Spleen (tissue), 11 donors: ENCODE results near the gene ZNF311. TPM values are rescaled to one million over a fixed set of nuclear protein-coding genes. Genes with fewer than 3 reads are reported as not detected.
"Not testable (repeated sequence)": the region's sequence is repeated elsewhere in the genome, so short reads cannot be mapped to it uniquely, and the experiment has no call there.

ENCODE experiments used
- DNase-seq: peaks from one replicate; pipeline ENCODE4 v3.0.0-alpha.2; 2020
- H3K27ac ChIP-seq, 8 donors: fragments of 200-600 bp; sonication (generic) in 7 of 8; 1 replicate in 4 of 8; 2 replicates in 4 of 8; pipeline versions ENCODE4 v1.5.0 to v1.8.0; 2016 to 2021; ENCODE audit warnings: inconsistent platforms in 4 of 8, mild to moderate bottlenecking in 4 of 8, moderate library complexity in 1 of 8
- H3K27me3 ChIP-seq, 7 donors: fragments of 200-600 bp; sonication (generic) in 6 of 7; replicated peaks in 1 of 7; 1 replicate in 4 of 7; 2 replicates in 3 of 7; pipeline versions ENCODE4 v1.5.0 to v1.8.0; 2016 to 2021; ENCODE audit warnings: inconsistent platforms in 3 of 7, mild to moderate bottlenecking in 1 of 7
- H3K36me3 ChIP-seq, 6 donors: fragments of 200-600 bp; sonication (generic) in 5 of 6; 1 replicate in 4 of 6; 2 replicates in 2 of 6; pipeline versions ENCODE4 v1.5.0 to v1.8.0; 2016 to 2021; ENCODE audit warnings: inconsistent platforms in 2 of 6
- H3K4me1 ChIP-seq, 6 donors: fragments of 200-600 bp; sonication (generic) in 5 of 6; 1 replicate in 3 of 6; 2 replicates in 3 of 6; pipeline versions ENCODE4 v1.5.0 to v1.8.0; 2016 to 2021; ENCODE audit warnings: inconsistent platforms in 3 of 6
- H3K4me3 ChIP-seq, 8 donors: fragments of 200-600 bp; sonication (generic) in 7 of 8; 1 replicate in 4 of 8; 2 replicates in 4 of 8; pipeline versions ENCODE4 v1.5.0 to v1.8.0; 2016 to 2021; ENCODE audit warnings: inconsistent platforms in 4 of 8, mild to moderate bottlenecking in 4 of 8, moderate library complexity in 2 of 8
- H3K9me3 ChIP-seq, 8 donors: fragments of 200-600 bp; sonication (generic) in 7 of 8; 1 replicate in 4 of 8; 2 replicates in 4 of 8; pipeline versions ENCODE4 v1.5.0 to v1.8.0; 2016 to 2021; ENCODE audit warnings: inconsistent platforms in 4 of 8
- POLR2A ChIP-seq, 3 donors: fragments of 450-650 bp; IDR thresholded peaks; one replicate each; pipeline ENCODE4 v1.5.1; 2017; ENCODE audit warnings: antibody characterized with exemption in 3 of 3, mild to moderate bottlenecking in 1 of 3
- POLR2AphosphoS5 ChIP-seq, 3 donors: sonication (generic); formaldehyde crosslinking; IDR thresholded peaks; one replicate each; pipeline ENCODE4 v1.5.1; 2017; ENCODE audit warnings: antibody characterized with exemption in 3 of 3
- WGBS, 5 donors: extraction: QIAGEN DNeasy Blood & Tissue Kit in 3 of 5; methylation state at CpG; one replicate each; pipeline versions ENCODE4 v1.1.5 to v1.1.7; 2013 to 2018; 5-methylcytosine and 5-hydroxymethylcytosine counted together
- intact Hi-C: fragments of 100-400 bp; cut with DNase I; formaldehyde crosslinking; loops from one replicate; pipeline ENCODE4 v1.15.0; 2023; ENCODE audit warnings: low total_unique reads
- polyA plus RNA-seq, 3 donors: library from polyadenylated mRNA; stranded (reverse); fragments of 200-250 nt; gene quantifications; one replicate each; pipeline ENCODE4 v1.2.1, GENCODE V29; 2013
- total RNA-seq, 7 donors: library from RNA; depleted of rRNA in 3 of 7; stranded (reverse); fragments of >200 nt in 3 of 7; fragmentation: NEBNext Ultra II Directional in 4 of 7; extraction: Animal tissue kit (Norgen Biotek cat#: 25700) in 4 of 7; gene quantifications; one replicate each; pipeline versions ENCODE4 v1.1.0 to v1.2.1, GENCODE V29; 2016 to 2021
- TF ChIP-seq, protein P1 (sequence below), 11 experiments: fragments of 200-600 bp in 7 of 11; fragments of 450-650 bp in 4 of 11; sonication (generic) in 4 of 11; IDR thresholded peaks in 8 of 11; conservative IDR thresholded peaks in 3 of 11; 1 replicate in 7 of 11; 2 replicates in 4 of 11; pipeline versions ENCODE4 v1.4.0 to v1.8.0; 2016 to 2021; ENCODE audit warnings: antibody characterized with exemption in 11 of 11, inconsistent platforms in 4 of 11, mild to moderate bottlenecking in 1 of 11
- donor health status: healthy with polysubstance abuse.
- donor health status: DM: no; HTN: no; CAD: no; lungs with moderate emphysema.
- donor health status: DM: no; HTN: no; CAD: no.
- donor health status: Bipolar disorder and iron deficiency.
- donor health status: healthy.
- donor health status: DM: no; HTN: no; CAD: no.
- donor health status: DM: yes; HTN: yes; CAD: no.

ZNF311 gene
- total and polyA plus RNA-seq, 10 donors: 0.36 to 2.4 (median 0.86) TPM

DNA sequence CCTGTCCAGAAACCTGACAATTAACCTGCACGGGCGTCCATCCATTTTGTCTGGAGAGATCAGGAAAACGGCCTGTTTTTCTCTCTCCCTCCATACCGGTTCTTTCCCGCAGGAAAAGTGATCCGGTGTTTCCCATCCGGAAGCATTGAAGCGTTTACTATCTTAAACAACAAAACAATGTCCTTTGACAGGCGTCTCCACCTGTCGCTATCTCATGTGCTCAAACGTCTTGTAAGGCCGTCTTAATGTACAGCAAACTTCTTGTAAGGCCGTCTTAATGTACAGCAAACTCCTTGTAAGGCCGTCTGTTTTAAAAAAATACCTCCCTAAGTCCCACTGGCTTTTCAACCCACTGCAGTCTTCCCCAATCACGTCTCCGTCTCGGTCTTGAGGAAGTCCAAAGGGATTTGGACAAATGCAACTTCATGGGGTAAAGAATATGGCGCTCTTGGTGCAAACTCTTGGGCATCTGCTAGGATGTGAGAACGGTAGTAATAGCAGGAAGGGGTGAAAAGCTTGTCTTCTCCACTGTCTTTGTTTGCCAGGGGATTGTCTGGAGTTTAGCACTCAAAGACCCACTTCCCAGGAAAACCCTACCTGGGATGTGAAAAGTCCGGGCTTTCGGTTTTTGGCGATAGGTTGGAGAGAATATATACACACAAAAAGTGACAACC, 51.4 kb downstream of the ZNF311 start:
- H3K9me3 ChIP-seq: no peaks in the 10 kb centered on the region
- WGBS, 5 donors: 4 to 10% (median 8%) methylated on average over 22 of the region's 22 CpGs
- intact Hi-C loops: no loop called here
- H3K36me3 ChIP-seq: no peaks in the 10 kb centered on the region
- TF ChIP-seq POLR2AphosphoS5 (IDR thresholded peaks at IDR 0.05) (no peak), POLR2A (IDR thresholded peaks at IDR 0.05) (no peak)
- TF ChIP-seq, protein P1, sequence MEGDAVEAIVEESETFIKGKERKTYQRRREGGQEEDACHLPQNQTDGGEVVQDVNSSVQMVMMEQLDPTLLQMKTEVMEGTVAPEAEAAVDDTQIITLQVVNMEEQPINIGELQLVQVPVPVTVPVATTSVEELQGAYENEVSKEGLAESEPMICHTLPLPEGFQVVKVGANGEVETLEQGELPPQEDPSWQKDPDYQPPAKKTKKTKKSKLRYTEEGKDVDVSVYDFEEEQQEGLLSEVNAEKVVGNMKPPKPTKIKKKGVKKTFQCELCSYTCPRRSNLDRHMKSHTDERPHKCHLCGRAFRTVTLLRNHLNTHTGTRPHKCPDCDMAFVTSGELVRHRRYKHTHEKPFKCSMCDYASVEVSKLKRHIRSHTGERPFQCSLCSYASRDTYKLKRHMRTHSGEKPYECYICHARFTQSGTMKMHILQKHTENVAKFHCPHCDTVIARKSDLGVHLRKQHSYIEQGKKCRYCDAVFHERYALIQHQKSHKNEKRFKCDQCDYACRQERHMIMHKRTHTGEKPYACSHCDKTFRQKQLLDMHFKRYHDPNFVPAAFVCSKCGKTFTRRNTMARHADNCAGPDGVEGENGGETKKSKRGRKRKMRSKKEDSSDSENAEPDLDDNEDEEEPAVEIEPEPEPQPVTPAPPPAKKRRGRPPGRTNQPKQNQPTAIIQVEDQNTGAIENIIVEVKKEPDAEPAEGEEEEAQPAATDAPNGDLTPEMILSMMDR (IDR thresholded peaks at IDR 0.05 in 8 of 11, conservative IDR thresholded peaks at IDR 0.05 in 3 of 11): no peak
- H3K27ac ChIP-seq: no peak overlapping the region
- H3K4me1 ChIP-seq: peaks cover 0 to 15% (median 11%) of the 10 kb centered on the region in 6 donors
- DNase-seq: no peak
- H3K4me3 ChIP-seq: peak overlapping the region in 4 of 8 donors; percentile 2 to 59 (median 24)
- peaks cover 0 to 49% (median 15%) of the 10 kb centered on the region in 7 donors for H3K27me3 ChIP-seq

DNA sequence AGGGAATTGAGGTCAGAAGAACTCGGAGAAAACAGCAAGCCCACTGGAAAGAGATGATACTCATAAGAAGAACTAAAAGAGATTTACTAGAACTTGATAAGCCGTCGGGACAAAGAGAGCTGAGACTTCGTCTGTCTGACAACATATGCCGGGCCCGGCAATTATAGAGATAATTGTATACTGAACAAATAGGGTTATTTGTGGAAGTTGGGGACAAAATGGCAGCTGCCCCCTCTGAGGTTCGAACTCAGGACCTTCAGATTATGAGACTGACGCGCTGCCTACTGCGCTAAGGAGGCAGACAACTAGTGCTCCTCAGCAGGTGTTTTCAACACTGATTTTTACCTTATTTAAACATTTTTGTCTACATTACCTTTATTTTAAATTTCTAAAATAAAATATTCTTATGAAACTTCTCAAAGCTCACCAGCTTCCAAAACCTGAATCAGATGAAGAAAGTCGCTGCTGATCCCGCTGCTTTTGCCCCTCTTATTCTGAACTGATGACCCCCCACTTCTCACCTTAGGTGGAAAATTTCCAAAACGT, 52.0 kb downstream of the ZNF311 start:
- no peak for DNase-seq
- peaks cover 0 to 15% (median 11%) of the 10 kb centered on the region in 6 donors for H3K4me1 ChIP-seq
- H3K4me3 ChIP-seq: peak overlapping the region in 4 of 8 donors; percentile 2 to 59 (median 24)
- 19 to 29% (median 20%) methylated on average over 13 of the region's 13 CpGs for WGBS, 5 donors
- no peaks in the 10 kb centered on the region for H3K36me3 ChIP-seq
- no peak overlapping the region for H3K27ac ChIP-seq
- intact Hi-C loops: no loop called here
- peaks cover 0 to 48% (median 15%) of the 10 kb centered on the region in 7 donors for H3K27me3 ChIP-seq
- no peak for TF ChIP-seq POLR2AphosphoS5 (IDR thresholded peaks at IDR 0.05)
- TF ChIP-seq POLR2A (IDR thresholded peaks at IDR 0.05): no peak
- TF ChIP-seq, protein P1 (IDR thresholded peaks at IDR 0.05 in 8 of 11, conservative IDR thresholded peaks at IDR 0.05 in 3 of 11): no peak
- no peaks in the 10 kb centered on the region for H3K9me3 ChIP-seq

DNA sequence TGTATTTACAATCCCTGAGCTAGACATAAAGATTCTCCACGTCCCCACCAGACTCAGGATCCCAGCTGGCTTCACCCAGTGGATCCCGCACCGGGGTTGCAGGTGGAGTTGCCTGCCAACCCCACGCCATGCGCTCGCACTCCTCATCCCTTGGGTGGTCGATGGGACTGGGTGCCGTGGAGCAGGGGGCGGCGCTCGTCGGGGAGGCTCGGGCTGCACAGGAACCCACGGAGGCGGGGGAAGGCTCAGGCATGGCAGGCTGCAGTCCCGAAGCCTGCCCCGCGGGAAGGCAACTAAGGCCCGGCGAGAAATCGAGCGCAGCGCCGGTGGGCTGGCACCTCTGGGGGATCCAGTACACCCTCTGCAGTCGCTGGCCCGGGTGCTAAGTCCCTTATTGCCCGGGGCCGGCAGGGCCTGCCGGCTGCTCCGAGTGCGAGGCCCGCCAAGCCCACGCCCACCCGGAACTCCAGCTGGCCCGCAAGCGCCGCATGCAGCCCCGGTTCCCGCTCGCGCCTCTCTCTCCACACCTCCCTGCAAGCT, 55.4 kb downstream of the ZNF311 start:
- intact Hi-C loops: loop anchor here (5.0 kb wide), 1 partner anchor 33 kb away; no protein-coding TSS in a partner anchor
- not testable (repeated sequence) for DNase-seq

DNA sequence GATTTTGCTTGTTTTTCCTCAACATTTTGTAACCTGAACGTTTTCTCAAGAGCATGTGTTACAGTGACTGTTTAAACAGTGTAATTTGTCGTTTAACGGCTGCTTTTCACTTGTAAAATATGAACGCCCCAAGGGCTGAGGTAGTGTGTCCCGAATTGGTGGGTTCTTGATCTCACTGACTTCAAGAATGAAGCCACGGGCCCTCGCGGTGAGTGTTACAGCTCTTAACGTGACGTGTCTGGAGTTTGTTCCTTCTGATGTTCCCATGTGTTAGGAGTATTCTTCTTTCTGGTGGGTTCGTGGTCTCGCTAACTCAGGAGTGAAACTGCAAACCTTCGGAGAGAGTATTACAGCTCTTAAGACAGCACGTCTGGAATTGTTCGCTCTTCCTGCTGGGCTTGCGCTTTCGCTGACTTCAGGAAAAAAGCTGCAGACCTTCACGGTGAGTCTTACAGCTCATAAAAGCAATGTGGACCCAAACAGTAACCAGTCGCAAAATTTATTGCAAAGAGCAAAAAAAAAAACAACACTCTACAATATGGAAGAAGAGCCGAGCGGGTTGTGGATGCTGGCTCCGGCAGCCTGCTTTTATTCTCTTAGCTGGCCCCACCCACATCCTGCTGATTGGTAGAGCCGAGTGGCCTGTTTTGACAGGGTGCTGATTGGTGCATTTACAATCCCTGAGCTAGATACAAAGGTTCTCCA, 56.2 kb downstream of the ZNF311 start:
- WGBS, 5 donors: 85 to 91% (median 87%) methylated on average over 23 of the region's 23 CpGs

More for the DNA sequence above, 55.4 kb downstream of the ZNF311 start:
- H3K4me1 ChIP-seq: peaks cover 0 to 24% (median 12%) of the 10 kb centered on the region in 6 donors
- WGBS, 5 donors: 89 to 98% (median 97%) methylated on average over 6 to 41 of the region's 41 CpGs
- not testable (repeated sequence) for H3K36me3 ChIP-seq, H3K27ac ChIP-seq, H3K9me3 ChIP-seq, H3K4me3 ChIP-seq
- H3K27me3 ChIP-seq: peaks cover 0 to 18% (median 10%) of the 10 kb centered on the region in 7 donors

More for the DNA sequence above, 56.2 kb downstream of the ZNF311 start:
- Histone ChIP-seq H3K27ac (no peak overlapping the region), H3K4me3 (no peak overlapping the region), H3K27me3 (peaks cover 0 to 10% (median 2%) of the 10 kb centered on the region in 7 donors), H3K9me3 (no peaks in the 10 kb centered on the region), H3K36me3 (no peaks in the 10 kb centered on the region), H3K4me1 (peaks cover 0 to 26% (median 13%) of the 10 kb centered on the region in 6 donors)
- TF ChIP-seq POLR2A (IDR thresholded peaks at IDR 0.05) (no peak), POLR2AphosphoS5 (IDR thresholded peaks at IDR 0.05) (no peak)
- TF ChIP-seq, protein P1 (IDR thresholded peaks at IDR 0.05 in 8 of 11, conservative IDR thresholded peaks at IDR 0.05 in 3 of 11): no peak
- intact Hi-C loops: loop anchor here (5.0 kb wide), 1 partner anchor 33 kb away; no protein-coding TSS in a partner anchor
- no peak for DNase-seq
